ENCODE data around the gene SSBP2. TPM values are rescaled to one million over a fixed set of nuclear protein-coding genes. Genes with fewer than 3 reads are reported as not detected.
A peak's percentile ranks its signal among the peaks of the same experiment; 100 is the strongest.

The SSBP2 gene
- total RNA-seq, 1 experiment from 2014 or later: 5.2 TPM

GRCh38 chr5:81506900-81507588, 243.9 kb downstream of the SSBP2 start (continued):
- no peak for TF ChIP-seq SP1 (IDR thresholded peaks at IDR 0.05; ENCODE audit: low read depth)
- TF ChIP-seq ZBTB33 (IDR thresholded peaks at IDR 0.05; ENCODE audit: extremely low read depth, insufficient replicate concordance, low read length): no peak
- no peak for TF ChIP-seq EZH2phosphoT487 (IDR thresholded peaks at IDR 0.05; ENCODE audit: borderline replicate concordance)
- no peak for TF ChIP-seq POLR2A (IDR thresholded peaks at IDR 0.05; ENCODE audit: borderline replicate concordance, extremely low read depth, insufficient read depth, insufficient read length)
- TF ChIP-seq YY1 (IDR thresholded peaks at IDR 0.05; ENCODE audit: extremely low read depth, insufficient replicate concordance, low read depth, low read length): no peak
- no peak for TF ChIP-seq ZFX (IDR thresholded peaks at IDR 0.05)
- no peak for TF ChIP-seq JUND (IDR thresholded peaks at IDR 0.05)

GRCh38 chr5:81506378-81506777, 244.5 kb downstream of the SSBP2 start:
- TF ChIP-seq SP1 (IDR thresholded peaks at IDR 0.05; ENCODE audit: low read depth) (no peak), EZH2phosphoT487 (IDR thresholded peaks at IDR 0.05; ENCODE audit: borderline replicate concordance) (no peak), CBX3 (IDR thresholded peaks at IDR 0.05; ENCODE audit: low read depth) (no peak), SRF (IDR thresholded peaks at IDR 0.05; ENCODE audit: low read depth) (no peak), EGR1 (IDR thresholded peaks at IDR 0.05; ENCODE audit: low read depth) (no peak), ZNF274 (IDR thresholded peaks at IDR 0.05; ENCODE audit: low read depth, low read length) (no peak), EZH2 (IDR thresholded peaks at IDR 0.05) (no peak), ELF1 (IDR thresholded peaks at IDR 0.05; ENCODE audit: borderline replicate concordance, low read depth) (no peak), ZBTB33 (IDR thresholded peaks at IDR 0.05; ENCODE audit: extremely low read depth, insufficient replicate concordance, low read length) (no peak), YY1 (IDR thresholded peaks at IDR 0.05; ENCODE audit: extremely low read depth, insufficient replicate concordance, low read depth, low read length) (no peak), RAD21 (IDR thresholded peaks at IDR 0.05; ENCODE audit: low read depth) (no peak), FOSL1 (IDR thresholded peaks at IDR 0.05; ENCODE audit: low read depth) (no peak), CTCF (IDR thresholded peaks at IDR 0.05 in 2 of 3, conservative IDR thresholded peaks at IDR 0.05 in 1 of 3; ENCODE audit: borderline replicate concordance in 1 of 3, insufficient read depth in 1 of 3, low read depth in 2 of 3, low read length in 2 of 3) (no peak), JUND (IDR thresholded peaks at IDR 0.05) (no peak), ATF3 (IDR thresholded peaks at IDR 0.05) (no peak), POLR2AphosphoS5 (IDR thresholded peaks at IDR 0.05; ENCODE audit: low read depth, low read length) (no peak)
- Histone ChIP-seq H3K9ac (ENCODE audit: low read length) (no peak overlapping the region), H3K9me2 (ENCODE audit: insufficient read depth) (no peaks in the 10 kb centered on the region), H3K4me1 (ENCODE audit: control insufficient read depth in 1 of 2, insufficient read depth in 2 of 2, low read length in 2 of 2) (peaks cover 0 to 5% of the 10 kb centered on the region in 2 experiments; a peak in 2 of 4 replicates), H3K36me3 (ENCODE audit: control insufficient read depth in 1 of 2, insufficient read depth in 2 of 2, low read length in 2 of 2) (no peaks in the 10 kb centered on the region), H4K20me1 (ENCODE audit: insufficient read depth) (no peaks in the 10 kb centered on the region), H3K27ac (ENCODE audit: low read depth, low read length) (no peak overlapping the region), H3K4me2 (ENCODE audit: low read length) (no peak overlapping the region; the same call in 1 of the 2 replicates), H3K4me3 (replicated peaks in 1 of 2; ENCODE audit: low read depth in 1 of 2, low read length in 2 of 2) (no peak overlapping the region), H3K9me3 (ENCODE audit: control insufficient read depth in 1 of 2, insufficient read depth in 1 of 2, low read depth in 1 of 2, low read length in 2 of 2) (no peaks in the 10 kb centered on the region), H2AFZ (ENCODE audit: low read depth, low read length, poor library complexity, severe bottlenecking) (peak overlapping the region; percentile 40), H3K27me3 (ENCODE audit: insufficient read depth, low read length) (no peaks in the 10 kb centered on the region), H3K79me2 (ENCODE audit: insufficient read depth, low read length) (no peaks in the 10 kb centered on the region)
- BruUV-seq (replicated peaks): no TSS peak
- ChIA-PET CTCF (interaction anchor here (0.6 to 1.4 kb wide), 8 partner anchors 10 to 659 kb away, joined by 3 to 6 read pairs (median 4); partner anchors contain the start of gene SSBP2), POLR2A (interaction anchor here (0.8 kb wide), 1 partner anchor 345 kb away, joined by 5 read pairs; no protein-coding TSS in a partner anchor), RAD21 (ENCODE audit: low non-redundant PET in 1 of 2, low total read pairs in 2 of 2, uncharacterized antibody in 2 of 2, unreplicated experiment in 2 of 2) (no interaction called here)
- intact Hi-C loops (cut with micrococcal nuclease): loop anchor here (2.0 kb wide), 2 partner anchors 242 to 332 kb away; no protein-coding TSS in a partner anchor
- ATAC-seq: no peak
- no peak for DNase-seq (ENCODE audit: low read depth, low spot score)

Measured in HCT116 (cell line).